A549 (cell line): ENCODE data around the gene EME2. TPM values are rescaled to one million over a fixed set of nuclear protein-coding genes. Genes with fewer than 3 reads are reported as not detected.

Source experiments
- ATAC-seq, 2 experiments: fragments of 200-7000 bp in 1 of 2; fragments of >200 bp in 1 of 2; cut with Nextera tagmentation in 1 of 2; cut with Tn5 transposase in 1 of 2; 3 replicates each; pipeline versions ENCODE4 v1.8.0 to v1.9.1; 2018 to 2020; ENCODE audit warnings: mild to moderate bottlenecking in 1 of 2, moderate library complexity in 1 of 2
- CTCF ChIA-PET: fragments of 300-600 bp; sonication (Branson Sonifier 250); formaldehyde crosslinking; extraction: SDS; loops from one replicate; lab custom pipeline; 2021; ENCODE audit warnings: antibody characterized with exemption, inconsistent platforms; lab: Yijun Ruan, JAX
- POLR2A ChIA-PET: fragments of 350-600 bp; formaldehyde crosslinking; extraction: SDS; loops from one replicate; lab custom pipeline; 2021; ENCODE audit warnings: antibody characterized with exemption, inconsistent platforms; lab: Yijun Ruan, JAX
- DNase-seq, 2 experiments: peaks; one replicate each; pipeline versions ENCODE4 v3.0.0 to v3.0.0-alpha.2; 2011 to 2016; ENCODE audit warnings: low read depth in 1 of 2, low spot score in 1 of 2
- FAIRE-seq: peaks from 2 replicates; lab custom pipeline; 2011; peaks lifted over from hg19 to GRCh38; lab: Jason Lieb, UNC
- H3K27ac ChIP-seq, 2 experiments: fragments of >200 bp; sonication (Bioruptor Twin); formaldehyde crosslinking; 3 replicates each; pipeline ENCODE4 v1.5.1; 2016 to 2017
- H3K4me1 ChIP-seq: fragments of >200 bp; sonication (Bioruptor Twin); formaldehyde crosslinking; 3 replicates; pipeline ENCODE4 v1.6.1; 2016
- H3K4me2 ChIP-seq: fragments of >200 bp; sonication (Bioruptor Twin); formaldehyde crosslinking; 3 replicates; pipeline ENCODE4 v1.6.1; 2016
- H3K4me3 ChIP-seq: fragments of >200 bp; sonication (Bioruptor Twin); formaldehyde crosslinking; 3 replicates; pipeline ENCODE4 v1.5.1; 2016
- H3K9me3 ChIP-seq: fragments of >200 bp; sonication (Bioruptor Twin); formaldehyde crosslinking; 3 replicates; pipeline ENCODE4 v1.6.1; 2016
- CBX8 ChIP-seq: fragments of 200-600 bp; sonication (generic); IDR thresholded peaks from 2 replicates; pipeline ENCODE4 v1.6.1; 2016
- CEBPB ChIP-seq, 2 experiments: fragments of >200 bp in 1 of 2; sonication (Bioruptor Twin) in 1 of 2; formaldehyde crosslinking in 1 of 2; IDR thresholded peaks; 2 replicates each; pipeline ENCODE4 v1.6.1; 2012 to 2016
- CHD2 ChIP-seq: fragments of 150-350 bp; IDR thresholded peaks from 2 replicates; pipeline ENCODE4 v1.6.1; 2014; ENCODE audit warnings: low read length; ENCODE audit not compliant: partially characterized antibody
- CHD4 ChIP-seq: fragments of 200-600 bp; sonication (generic); IDR thresholded peaks from 2 replicates; pipeline ENCODE4 v1.6.1; 2016; ENCODE audit warnings: antibody characterized with exemption, mild to moderate bottlenecking, borderline replicate concordance
- EHF ChIP-seq: fragments of 250-450 bp; sonication (Bioruptor Pico); IDR thresholded peaks from 2 replicates; pipeline ENCODE4 v1.5.0; 2020; ENCODE audit warnings: mild to moderate bottlenecking
- EHMT2 ChIP-seq: fragments of 200-600 bp; sonication (generic); IDR thresholded peaks from 2 replicates; pipeline ENCODE4 v1.6.1; 2016; ENCODE audit warnings: antibody characterized with exemption, low read depth, mild to moderate bottlenecking, moderate library complexity
- EP300 ChIP-seq, 2 experiments: fragments of >200 bp; sonication (Bioruptor Twin); formaldehyde crosslinking; IDR thresholded peaks; 2 replicates in 1 of 2; 3 replicates in 1 of 2; pipeline ENCODE4 v1.6.1; 2016 to 2017
- HEYL ChIP-seq: fragments of 250-450 bp; sonication (Bioruptor Pico); IDR thresholded peaks from 2 replicates; pipeline ENCODE4 v1.8.0; 2021; ENCODE audit warnings: mild to moderate bottlenecking, moderate library complexity
- HOXB13 ChIP-seq: fragments of 250-450 bp; sonication (Bioruptor Pico); IDR thresholded peaks from 2 replicates; pipeline ENCODE4 v1.5.0; 2020; ENCODE audit warnings: low read depth, mild to moderate bottlenecking, moderate library complexity
- NPAS2 ChIP-seq: fragments of 250-450 bp; sonication (Bioruptor Pico); IDR thresholded peaks from 2 replicates; pipeline ENCODE4 v1.8.0; 2022; ENCODE audit warnings: mild to moderate bottlenecking, moderate library complexity, borderline replicate concordance
- NR3C1 ChIP-seq: fragments of >200 bp; sonication (Bioruptor Twin); formaldehyde crosslinking; IDR thresholded peaks from 3 replicates; pipeline ENCODE4 v1.6.1; 2017
- POLR2A ChIP-seq: IDR thresholded peaks from 2 replicates; pipeline ENCODE4 v1.6.1; 2012; ENCODE audit warnings: mild to moderate bottlenecking, low read length
- RAD21 ChIP-seq, 2 experiments: fragments of >200 bp in 1 of 2; sonication (Bioruptor Twin) in 1 of 2; formaldehyde crosslinking in 1 of 2; IDR thresholded peaks in 1 of 2; conservative IDR thresholded peaks in 1 of 2; 2 replicates in 1 of 2; 3 replicates in 1 of 2; pipeline ENCODE4 v1.6.1; 2012 to 2018; ENCODE audit warnings: inconsistent platforms in 1 of 2
- SMC3 ChIP-seq: fragments of >200 bp; sonication (Bioruptor Twin); formaldehyde crosslinking; IDR thresholded peaks from 3 replicates; pipeline ENCODE4 v1.6.1; 2018; ENCODE audit warnings: inconsistent platforms
- TFCP2L1 ChIP-seq: fragments of 250-450 bp; sonication (Bioruptor Pico); IDR thresholded peaks from 2 replicates; pipeline ENCODE4 v1.5.0; 2021; ENCODE audit warnings: mild to moderate bottlenecking
- ZC3H11A ChIP-seq: fragments of 450-650 bp; IDR thresholded peaks from 2 replicates; pipeline ENCODE4 v1.6.1; 2014; ENCODE audit warnings: antibody characterized with exemption, mild to moderate bottlenecking
- ZFP36 ChIP-seq: fragments of 450-650 bp; IDR thresholded peaks from 2 replicates; pipeline ENCODE4 v1.6.1; 2014; ENCODE audit warnings: borderline replicate concordance; ENCODE audit not compliant: partially characterized antibody
- ZSCAN20 ChIP-seq: fragments of 250-450 bp; sonication (Bioruptor Pico); IDR thresholded peaks from 2 replicates; pipeline ENCODE4 v1.8.0; 2022; ENCODE audit warnings: mild to moderate bottlenecking, moderate library complexity
- WGBS: methylation state at CpG from one replicate; pipeline ENCODE4 v1.1.6; 2017; ENCODE audit errors: missing lambda C conversion rate; 5-methylcytosine and 5-hydroxymethylcytosine counted together
- polyA minus RNA-seq: library from RNA; depleted of rRNA, polyadenylated mRNA; stranded (reverse); fragments of >200 nt; gene quantifications from 2 replicates; pipeline ENCODE4 v1.2.3, GENCODE V29; 2011; rRNA and poly(A)+ RNA removed
- polyA plus RNA-seq, 4 experiments: library from polyadenylated mRNA; depleted of rRNA in 3 of 4; stranded (reverse); fragments of >200 nt; fragmentation: RNase III in 1 of 4; extraction: RNeasy Plus Mini Kit Qiagen cat#74134 plus additional on column Dnase treatment in 1 of 4; gene quantifications; 2 replicates in 3 of 4; 3 replicates in 1 of 4; pipeline ENCODE4 v1.2.3, GENCODE V29; 2011 to 2017
- TF ChIP-seq, protein P1 (sequence below): fragments of >200 bp; sonication (Bioruptor Twin); formaldehyde crosslinking; IDR thresholded peaks from 3 replicates; pipeline ENCODE4 v1.5.1; 2016
- TF ChIP-seq, protein P2 (sequence below): fragments of 200-600 bp; sonication (generic); IDR thresholded peaks from 2 replicates; pipeline ENCODE4 v1.6.1; 2016; ENCODE audit warnings: antibody characterized with exemption, mild to moderate bottlenecking, moderate library complexity
- TF ChIP-seq, protein P3 (sequence below): fragments of >200 bp; sonication (Bioruptor Twin); formaldehyde crosslinking; IDR thresholded peaks from 3 replicates; pipeline ENCODE4 v1.6.1; 2016
- TF ChIP-seq, protein P4 (sequence below): fragments of 250-450 bp; sonication (Bioruptor Pico); IDR thresholded peaks from 2 replicates; pipeline ENCODE4 v1.5.0; 2020; ENCODE audit warnings: low read depth, mild to moderate bottlenecking, moderate library complexity

EME2 gene, protein sequence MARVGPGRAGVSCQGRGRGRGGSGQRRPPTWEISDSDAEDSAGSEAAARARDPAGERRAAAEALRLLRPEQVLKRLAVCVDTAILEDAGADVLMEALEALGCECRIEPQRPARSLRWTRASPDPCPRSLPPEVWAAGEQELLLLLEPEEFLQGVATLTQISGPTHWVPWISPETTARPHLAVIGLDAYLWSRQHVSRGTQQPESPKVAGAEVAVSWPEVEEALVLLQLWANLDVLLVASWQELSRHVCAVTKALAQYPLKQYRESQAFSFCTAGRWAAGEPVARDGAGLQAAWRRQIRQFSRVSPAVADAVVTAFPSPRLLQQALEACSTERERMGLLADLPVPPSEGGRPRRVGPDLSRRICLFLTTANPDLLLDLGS
- polyA plus RNA-seq (2011; rRNA removed) (2.9 and 3.7 TPM in 2 replicates), polyA plus RNA-seq (2017; fragmentation: RNase III; extraction: RNeasy Plus Mini Kit Qiagen cat#74134 plus additional on column Dnase treatment) (13.0 to 17.3 TPM (median 16.5 TPM) in 3 replicates), polyA minus RNA-seq (3.7 and 3.8 TPM in 2 replicates)
- polyA plus RNA-seq (2012; cell fraction: cytosol; rRNA removed) = 7.0 and 8.9 TPM in 2 replicates
- 77.2 and 97.0 TPM in 2 replicates for polyA plus RNA-seq (2012; cell fraction: nucleus; rRNA removed)

DNA sequence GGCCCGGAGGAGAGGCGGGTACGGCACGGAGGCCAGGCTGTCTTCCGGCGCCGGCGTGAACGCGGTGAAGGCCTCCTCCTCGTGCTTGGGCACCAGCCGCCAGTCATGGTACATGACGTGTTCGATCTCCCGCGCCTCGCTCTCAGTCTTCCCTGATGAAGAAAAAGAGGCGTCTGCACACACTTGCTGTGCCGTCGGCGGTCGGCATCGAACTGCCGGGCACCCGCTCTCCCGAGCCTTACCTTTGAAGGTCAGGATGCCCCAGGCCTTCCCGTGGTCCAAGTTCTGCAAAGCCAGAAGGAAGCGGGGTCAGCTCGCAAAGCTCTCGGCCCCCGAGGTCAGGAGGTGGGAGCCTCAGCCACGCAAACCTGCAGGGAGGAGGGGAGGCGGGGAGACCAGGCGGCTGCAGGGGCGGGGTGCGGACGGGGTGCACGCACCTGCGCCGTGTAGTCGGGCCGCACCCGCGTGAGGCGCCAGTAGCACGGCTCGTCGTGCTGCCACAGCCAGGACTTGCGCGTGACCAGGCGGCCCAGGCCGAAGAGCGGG, at the start of gene EME2:
Gene EME2 (plus strand): TSS at position 449 of the 546 bp plus-strand sequence. CDS start 418 bp downstream, outside the sequence.
- peak within 1 kb of the TSS; percentile 98 for H3K4me2 ChIP-seq
- ChIA-PET POLR2A (interaction anchor here (0.6 to 6.5 kb wide), 5 partner anchors 10 to 94 kb away, joined by 3 to 46 read pairs (median 3); partner anchors contain the start of genes JPT2, NUBP2 and SPSB3), CTCF (interaction anchor here (0.7 to 3.5 kb wide), 11 partner anchors 9 to 134 kb away, joined by 3 to 15 read pairs (median 4); partner anchors contain the start of genes IGFALS, MAPK8IP3, NUBP2 and SPSB3)
- ATAC-seq (peak; percentile 1 to 13; a peak in 3 of 6 replicates), DNase-seq (peak in 1 of 2 experiments; percentile 64), FAIRE-seq (no peak)
- no peaks in the 10 kb centered on the region for H3K9me3 ChIP-seq
- TF ChIP-seq EHF (CRISPR knock-in tag) = no peak
- TF ChIP-seq CEBPB (IDR thresholded peaks at IDR 0.05) = no peak
- no peak for TF ChIP-seq CHD4
- TF ChIP-seq EP300 (IDR thresholded peaks at IDR 0.05) = no peak
- TF ChIP-seq, protein P1, sequence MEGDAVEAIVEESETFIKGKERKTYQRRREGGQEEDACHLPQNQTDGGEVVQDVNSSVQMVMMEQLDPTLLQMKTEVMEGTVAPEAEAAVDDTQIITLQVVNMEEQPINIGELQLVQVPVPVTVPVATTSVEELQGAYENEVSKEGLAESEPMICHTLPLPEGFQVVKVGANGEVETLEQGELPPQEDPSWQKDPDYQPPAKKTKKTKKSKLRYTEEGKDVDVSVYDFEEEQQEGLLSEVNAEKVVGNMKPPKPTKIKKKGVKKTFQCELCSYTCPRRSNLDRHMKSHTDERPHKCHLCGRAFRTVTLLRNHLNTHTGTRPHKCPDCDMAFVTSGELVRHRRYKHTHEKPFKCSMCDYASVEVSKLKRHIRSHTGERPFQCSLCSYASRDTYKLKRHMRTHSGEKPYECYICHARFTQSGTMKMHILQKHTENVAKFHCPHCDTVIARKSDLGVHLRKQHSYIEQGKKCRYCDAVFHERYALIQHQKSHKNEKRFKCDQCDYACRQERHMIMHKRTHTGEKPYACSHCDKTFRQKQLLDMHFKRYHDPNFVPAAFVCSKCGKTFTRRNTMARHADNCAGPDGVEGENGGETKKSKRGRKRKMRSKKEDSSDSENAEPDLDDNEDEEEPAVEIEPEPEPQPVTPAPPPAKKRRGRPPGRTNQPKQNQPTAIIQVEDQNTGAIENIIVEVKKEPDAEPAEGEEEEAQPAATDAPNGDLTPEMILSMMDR = no peak
- no peak for TF ChIP-seq NPAS2 (CRISPR knock-in tag)
- TF ChIP-seq EHMT2 = no peak
- no peak for TF ChIP-seq TFCP2L1 (CRISPR knock-in tag)
- TF ChIP-seq POLR2A = no peak
- no peak for TF ChIP-seq SMC3
- TF ChIP-seq, protein P2, sequence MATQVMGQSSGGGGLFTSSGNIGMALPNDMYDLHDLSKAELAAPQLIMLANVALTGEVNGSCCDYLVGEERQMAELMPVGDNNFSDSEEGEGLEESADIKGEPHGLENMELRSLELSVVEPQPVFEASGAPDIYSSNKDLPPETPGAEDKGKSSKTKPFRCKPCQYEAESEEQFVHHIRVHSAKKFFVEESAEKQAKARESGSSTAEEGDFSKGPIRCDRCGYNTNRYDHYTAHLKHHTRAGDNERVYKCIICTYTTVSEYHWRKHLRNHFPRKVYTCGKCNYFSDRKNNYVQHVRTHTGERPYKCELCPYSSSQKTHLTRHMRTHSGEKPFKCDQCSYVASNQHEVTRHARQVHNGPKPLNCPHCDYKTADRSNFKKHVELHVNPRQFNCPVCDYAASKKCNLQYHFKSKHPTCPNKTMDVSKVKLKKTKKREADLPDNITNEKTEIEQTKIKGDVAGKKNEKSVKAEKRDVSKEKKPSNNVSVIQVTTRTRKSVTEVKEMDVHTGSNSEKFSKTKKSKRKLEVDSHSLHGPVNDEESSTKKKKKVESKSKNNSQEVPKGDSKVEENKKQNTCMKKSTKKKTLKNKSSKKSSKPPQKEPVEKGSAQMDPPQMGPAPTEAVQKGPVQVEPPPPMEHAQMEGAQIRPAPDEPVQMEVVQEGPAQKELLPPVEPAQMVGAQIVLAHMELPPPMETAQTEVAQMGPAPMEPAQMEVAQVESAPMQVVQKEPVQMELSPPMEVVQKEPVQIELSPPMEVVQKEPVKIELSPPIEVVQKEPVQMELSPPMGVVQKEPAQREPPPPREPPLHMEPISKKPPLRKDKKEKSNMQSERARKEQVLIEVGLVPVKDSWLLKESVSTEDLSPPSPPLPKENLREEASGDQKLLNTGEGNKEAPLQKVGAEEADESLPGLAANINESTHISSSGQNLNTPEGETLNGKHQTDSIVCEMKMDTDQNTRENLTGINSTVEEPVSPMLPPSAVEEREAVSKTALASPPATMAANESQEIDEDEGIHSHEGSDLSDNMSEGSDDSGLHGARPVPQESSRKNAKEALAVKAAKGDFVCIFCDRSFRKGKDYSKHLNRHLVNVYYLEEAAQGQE = no peak
- no peak for TF ChIP-seq ZC3H11A
- TF ChIP-seq HOXB13 (CRISPR knock-in tag) = no peak
- no peak for TF ChIP-seq CHD2
- no peak for TF ChIP-seq RAD21 (conservative IDR thresholded peaks at IDR 0.05 in 1 of 2, IDR thresholded peaks at IDR 0.05 in 1 of 2)
- no peak for TF ChIP-seq ZSCAN20 (CRISPR knock-in tag)
- 3% methylated on average over 35 of the region's 53 CpGs for WGBS
- peak within 1 kb of the TSS; percentile 85 for H3K4me3 ChIP-seq
- peaks cover 21% of the 10 kb centered on the region for H3K4me1 ChIP-seq
- peak within 1 kb of the TSS; percentile 95 to 98 for H3K27ac ChIP-seq

DNA sequence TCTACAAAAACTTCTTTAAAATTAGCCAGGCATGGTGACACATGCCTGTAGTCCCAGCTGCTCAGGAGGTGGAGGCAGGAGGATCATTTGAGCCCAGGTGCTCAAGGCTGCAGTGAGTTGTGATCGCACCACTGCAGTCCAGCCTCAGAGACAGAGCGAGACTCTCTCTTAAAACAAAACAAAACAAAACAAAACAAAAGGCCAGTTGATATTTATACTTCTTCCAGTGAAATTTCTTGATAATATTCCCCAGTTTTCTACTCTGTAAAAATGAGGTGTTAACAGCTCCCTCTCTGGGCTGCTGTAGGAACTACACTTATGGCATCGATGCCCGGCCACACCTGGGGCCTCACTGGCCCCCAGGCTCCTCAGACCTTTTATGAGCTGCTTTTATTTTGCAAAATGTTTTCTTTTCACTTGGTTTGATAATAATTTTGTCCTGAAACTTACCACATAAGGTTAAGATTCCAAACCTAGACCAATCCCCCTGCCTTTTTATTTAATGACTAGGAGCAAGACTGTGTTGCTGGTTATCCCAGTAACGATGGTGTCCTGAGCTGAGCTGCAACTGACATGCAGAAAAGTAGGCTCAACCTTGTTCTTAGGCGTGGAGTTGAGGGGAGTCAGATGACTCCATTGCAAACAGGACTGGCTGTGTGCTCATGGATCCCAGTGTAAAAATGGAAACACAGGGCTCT, 49.0 kb upstream of the EME2 start:
- Histone ChIP-seq H3K4me3 (no peak overlapping the region), H3K27ac (peak overlapping the region; percentile 71 to 86), H3K9me3 (no peaks in the 10 kb centered on the region), H3K4me1 (peaks cover 40% of the 10 kb centered on the region), H3K4me2 (peak overlapping the region; percentile 30; the same call in 2 of the 3 replicates)
- ChIA-PET POLR2A (interaction anchor here (1.0 to 1.1 kb wide), 2 partner anchors 22 to 46 kb away, joined by 3 to 5 read pairs; partner anchors contain the start of gene JPT2), CTCF (interaction anchor here (0.6 to 2.2 kb wide), 21 partner anchors 8 to 262 kb away, joined by 3 to 7 read pairs (median 3); partner anchors contain the start of gene JPT2)
- ATAC-seq = peak in 1 of 2 experiments; percentile 66; a peak in 3 of 6 replicates
- DNase-seq = peak; percentile 40 to 41
- FAIRE-seq = no peak
- WGBS = 39% methylated on average over 6 of the region's 6 CpGs
- TF ChIP-seq HEYL (CRISPR knock-in tag) (no peak), SMC3 (peak; percentile 61), RAD21 (conservative IDR thresholded peaks at IDR 0.05 in 1 of 2, IDR thresholded peaks at IDR 0.05 in 1 of 2) (peak; percentile 53 to 60; a peak in 4 of 5 replicates), NR3C1 (no peak), CBX8 (no peak), CEBPB (IDR thresholded peaks at IDR 0.05) (no peak), EHF (CRISPR knock-in tag) (no peak), ZFP36 (no peak)
- TF ChIP-seq, protein P3, sequence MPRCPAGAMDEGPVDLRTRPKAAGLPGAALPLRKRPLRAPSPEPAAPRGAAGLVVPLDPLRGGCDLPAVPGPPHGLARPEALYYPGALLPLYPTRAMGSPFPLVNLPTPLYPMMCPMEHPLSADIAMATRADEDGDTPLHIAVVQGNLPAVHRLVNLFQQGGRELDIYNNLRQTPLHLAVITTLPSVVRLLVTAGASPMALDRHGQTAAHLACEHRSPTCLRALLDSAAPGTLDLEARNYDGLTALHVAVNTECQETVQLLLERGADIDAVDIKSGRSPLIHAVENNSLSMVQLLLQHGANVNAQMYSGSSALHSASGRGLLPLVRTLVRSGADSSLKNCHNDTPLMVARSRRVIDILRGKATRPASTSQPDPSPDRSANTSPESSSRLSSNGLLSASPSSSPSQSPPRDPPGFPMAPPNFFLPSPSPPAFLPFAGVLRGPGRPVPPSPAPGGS = no peak
- TF ChIP-seq, protein P4, sequence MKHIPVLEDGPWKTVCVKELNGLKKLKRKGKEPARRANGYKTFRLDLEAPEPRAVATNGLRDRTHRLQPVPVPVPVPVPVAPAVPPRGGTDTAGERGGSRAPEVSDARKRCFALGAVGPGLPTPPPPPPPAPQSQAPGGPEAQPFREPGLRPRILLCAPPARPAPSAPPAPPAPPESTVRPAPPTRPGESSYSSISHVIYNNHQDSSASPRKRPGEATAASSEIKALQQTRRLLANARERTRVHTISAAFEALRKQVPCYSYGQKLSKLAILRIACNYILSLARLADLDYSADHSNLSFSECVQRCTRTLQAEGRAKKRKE (CRISPR knock-in tag) = no peak
